H9 (cell line): ENCODE measurements around the gene PDIA6. TPM values are rescaled to one million over a fixed set of nuclear protein-coding genes. Genes with fewer than 3 reads are reported as not detected.

Experiments
- DNase-seq: peaks from one replicate; pipeline ENCODE4 v3.0.0-alpha.2; 2017
- H2AFZ ChIP-seq: one replicate; pipeline ENCODE4 v1.6.1; 2013; ENCODE audit warnings: mild to moderate bottlenecking, low read length, control low read depth, moderate library complexity
- H2AK5ac ChIP-seq: 2 replicates; pipeline ENCODE4 v1.6.1; 2013; ENCODE audit warnings: low read length, control low read depth, mixed read lengths; ENCODE audit not compliant: insufficient read length
- H2BK120ac ChIP-seq: one replicate; pipeline ENCODE4 v1.6.1; 2013; ENCODE audit warnings: low read depth, mild to moderate bottlenecking, low read length, control low read depth, inconsistent platforms; ENCODE audit not compliant: poor library complexity, severe bottlenecking
- H2BK12ac ChIP-seq: 2 replicates; pipeline ENCODE4 v1.6.1; 2013; ENCODE audit warnings: low read length, control low read depth, mixed read lengths, low read depth; ENCODE audit not compliant: insufficient read length
- H2BK15ac ChIP-seq: 2 replicates; pipeline ENCODE4 v1.6.1; 2013; ENCODE audit warnings: low read depth, low read length, control low read depth
- H2BK20ac ChIP-seq: one replicate; pipeline ENCODE4 v1.6.1; 2013; ENCODE audit warnings: low read depth, mild to moderate bottlenecking, low read length, control low read depth, inconsistent platforms; ENCODE audit not compliant: poor library complexity, severe bottlenecking
- H2BK5ac ChIP-seq: 2 replicates; pipeline ENCODE4 v1.6.1; 2013; ENCODE audit warnings: low read length, control low read depth, mixed read lengths; ENCODE audit not compliant: insufficient read length
- H3K14ac ChIP-seq: 2 replicates; pipeline ENCODE4 v1.6.1; 2013; ENCODE audit warnings: low read length, control low read depth; ENCODE audit not compliant: insufficient read depth
- H3K18ac ChIP-seq: 2 replicates; pipeline ENCODE4 v1.6.1; 2013; ENCODE audit warnings: low read depth, mild to moderate bottlenecking, mixed read lengths, low read length, control low read depth; ENCODE audit not compliant: insufficient read length
- H3K23ac ChIP-seq: 2 replicates; pipeline ENCODE4 v1.6.1; 2013; ENCODE audit warnings: low read length, control low read depth, mixed read lengths, low read depth; ENCODE audit not compliant: insufficient read length
- H3K23me2 ChIP-seq: 2 replicates; pipeline ENCODE4 v1.6.1; 2013; ENCODE audit warnings: low read depth, mild to moderate bottlenecking, mixed read lengths, low read length, control low read depth; ENCODE audit not compliant: insufficient read length, poor library complexity, severe bottlenecking
- H3K27ac ChIP-seq: 2 replicates; pipeline ENCODE4 v1.5.1; 2013; ENCODE audit warnings: low read length, control low read depth, mixed read lengths, low read depth; ENCODE audit not compliant: insufficient read length
- H3K27me3 ChIP-seq: 2 replicates; pipeline ENCODE4 v1.6.1; 2013; ENCODE audit warnings: low read length, control low read depth, inconsistent platforms; ENCODE audit not compliant: insufficient read depth
- H3K4ac ChIP-seq: 2 replicates; pipeline ENCODE4 v1.6.1; 2013; ENCODE audit warnings: low read depth, mild to moderate bottlenecking, control low read depth, inconsistent platforms, low read length, moderate library complexity
- H3K4me1 ChIP-seq: 2 replicates; pipeline ENCODE4 v1.6.1; 2013; ENCODE audit warnings: low read length, control low read depth, inconsistent platforms; ENCODE audit not compliant: insufficient read depth
- H3K4me2 ChIP-seq: 2 replicates; pipeline ENCODE4 v1.6.1; 2013; ENCODE audit warnings: low read length, control low read depth, mixed read lengths; ENCODE audit not compliant: insufficient read length, insufficient read depth
- H3K56ac ChIP-seq: 2 replicates; pipeline ENCODE4 v1.6.1; 2013; ENCODE audit warnings: low read depth, mild to moderate bottlenecking, mixed read lengths, low read length, control low read depth; ENCODE audit not compliant: insufficient read length
- H3K79me1 ChIP-seq: 2 replicates; pipeline ENCODE4 v1.6.1; 2013; ENCODE audit warnings: low read depth, mild to moderate bottlenecking, moderate library complexity, low read length, control low read depth, inconsistent platforms; ENCODE audit not compliant: insufficient read depth, poor library complexity, severe bottlenecking
- H3K79me2 ChIP-seq: 2 replicates; pipeline ENCODE4 v1.6.1; 2013; ENCODE audit warnings: low read length, control low read depth, inconsistent platforms; ENCODE audit not compliant: insufficient read depth
- H3K9ac ChIP-seq: 2 replicates; pipeline ENCODE4 v1.6.1; 2013; ENCODE audit warnings: low read length, control low read depth, mixed read lengths; ENCODE audit not compliant: insufficient read length; ENCODE audit errors: extremely low read depth
- H3K9me3 ChIP-seq: one replicate; pipeline ENCODE4 v1.6.1; 2013; ENCODE audit warnings: low read depth, low read length, inconsistent platforms; ENCODE audit not compliant: control insufficient read depth
- H3T11ph ChIP-seq: one replicate; pipeline ENCODE4 v1.6.1; 2013; ENCODE audit warnings: mild to moderate bottlenecking, low read length, control low read depth, inconsistent platforms
- H4K20me1 ChIP-seq: one replicate; pipeline ENCODE4 v1.6.1; 2013; ENCODE audit not compliant: control insufficient read depth, insufficient read length, insufficient read depth
- H4K5ac ChIP-seq: 2 replicates; pipeline ENCODE4 v1.6.1; 2013; ENCODE audit warnings: low read depth, mild to moderate bottlenecking, mixed read lengths, low read length, control low read depth; ENCODE audit not compliant: insufficient read length
- H4K8ac ChIP-seq: replicated peaks from 2 replicates; pipeline ENCODE4 v1.6.1; 2013; ENCODE audit warnings: low read length, control low read depth, mixed read lengths, low read depth; ENCODE audit not compliant: insufficient read length
- H4K91ac ChIP-seq: 2 replicates; pipeline ENCODE4 v1.6.1; 2013; ENCODE audit warnings: low read depth, mild to moderate bottlenecking, moderate library complexity, mixed read lengths, low read length, control low read depth; ENCODE audit not compliant: insufficient read length
- H3K27ac Mint-ChIP-seq, 3 experiments: 2 replicates in 2 of 3; 3 replicates in 1 of 3; pipeline ENCODE4 v1.8.0; 2020 to 2021; ENCODE audit warnings: mixed read lengths in 3 of 3, mild to moderate bottlenecking in 1 of 3, moderate library complexity in 1 of 3
- H3K27me3 Mint-ChIP-seq: 2 replicates; pipeline ENCODE4 v1.8.0; 2021; ENCODE audit warnings: low read depth, mild to moderate bottlenecking, moderate library complexity, mixed read lengths
- H3K36me3 Mint-ChIP-seq, 3 experiments: 2 replicates in 2 of 3; 3 replicates in 1 of 3; pipeline ENCODE4 v1.8.0; 2020 to 2021; ENCODE audit warnings: low read depth in 3 of 3, mixed read lengths in 3 of 3; ENCODE audit not compliant: insufficient read depth in 1 of 3
- H3K4me1 Mint-ChIP-seq, 2 experiments: 2 replicates each; pipeline ENCODE4 v1.8.0; 2020; ENCODE audit warnings: mixed read lengths in 2 of 2
- H3K4me3 Mint-ChIP-seq, 2 experiments: 2 replicates in 1 of 2; 3 replicates in 1 of 2; pipeline ENCODE4 v1.8.0; 2020 to 2021; ENCODE audit warnings: mild to moderate bottlenecking in 2 of 2, mixed read lengths in 2 of 2, moderate library complexity in 1 of 2
- H3K9me3 Mint-ChIP-seq, 2 experiments: 2 replicates in 1 of 2; 3 replicates in 1 of 2; pipeline ENCODE4 v1.8.0; 2020; ENCODE audit warnings: mild to moderate bottlenecking in 2 of 2, mixed read lengths in 2 of 2, moderate library complexity in 1 of 2
- WGBS: extraction: QIAGEN DNeasy Blood & Tissue Kit; methylation state at CpG from one replicate; pipeline ENCODE4 v1.1.7; 2013; ENCODE audit warnings: missing lambda C conversion rate, low lambda C conversion rate, mixed read lengths; ENCODE audit not compliant: insufficient read length; ENCODE audit errors: extremely low coverage; 5-methylcytosine and 5-hydroxymethylcytosine counted together
- total RNA-seq: library from RNA; stranded (reverse); gene quantifications from 2 replicates; pipeline ENCODE4 v1.2.1, GENCODE V29; 2021
- TF ChIP-seq, protein P1 (sequence below): fragments of 200-600 bp; sonication (generic); conservative IDR thresholded peaks from 3 replicates; pipeline ENCODE4 v1.8.0; 2021; ENCODE audit warnings: antibody characterized with exemption, mild to moderate bottlenecking

PDIA6 gene
- total RNA-seq, 1 experiment from 2014 or later = 301 TPM

DNA sequence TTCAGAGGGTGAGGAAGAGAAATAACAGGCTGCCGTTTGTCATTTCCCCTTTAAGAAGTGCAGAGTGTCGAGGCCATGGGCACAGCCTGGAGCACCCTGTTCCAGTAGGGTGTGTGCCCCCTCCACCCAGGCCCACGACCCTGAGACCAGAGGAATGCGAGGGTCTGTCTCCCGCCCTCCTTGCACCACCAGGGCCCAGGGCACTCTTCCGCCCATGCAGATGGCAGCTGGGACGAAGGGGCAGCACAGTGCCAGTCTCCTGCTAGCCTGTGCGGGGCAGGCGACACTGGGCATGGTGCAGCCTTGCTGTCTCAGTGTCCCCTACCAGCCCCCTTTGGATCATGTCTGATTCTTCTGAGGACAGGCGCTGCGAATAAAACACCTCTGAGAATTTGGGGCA, 15.8 kb upstream of the PDIA6 start:
- no peak overlapping the region for H2BK120ac ChIP-seq
- no peaks in the 10 kb centered on the region for H3K79me1 ChIP-seq
- H2BK20ac ChIP-seq = no peak overlapping the region
- Mint-ChIP-seq H3K36me3 (no peaks in the 10 kb centered on the region), H3K9me3 (no peaks in the 10 kb centered on the region), H3K27ac (no peak overlapping the region), H3K4me1 (peaks cover 12 to 14% of the 10 kb centered on the region in 2 experiments), H3K27me3 (peaks cover 35% of the 10 kb centered on the region), H3K4me3 (no peak overlapping the region)
- no peak for DNase-seq
- no peak overlapping the region for H3K18ac ChIP-seq
- H3K23me2 ChIP-seq = no peaks in the 10 kb centered on the region
- H3K23ac ChIP-seq = no peak overlapping the region
- no peak overlapping the region for H4K5ac ChIP-seq
- no peak overlapping the region for H3K4ac ChIP-seq
- H3K4me2 ChIP-seq = no peak overlapping the region
- no peak overlapping the region for H3K14ac ChIP-seq
- no peak overlapping the region for H3K27ac ChIP-seq
- no peak overlapping the region for H2AFZ ChIP-seq
- H3T11ph ChIP-seq = no peak overlapping the region
- no CpG with 5 or more reads among the region's 11 CpGs for WGBS
- no peaks in the 10 kb centered on the region; the same call in 1 of the 2 replicates for H3K4me1 ChIP-seq
- no peak overlapping the region for H3K56ac ChIP-seq
- no peak overlapping the region for H2BK5ac ChIP-seq
- H3K79me2 ChIP-seq = no peaks in the 10 kb centered on the region
- H3K9me3 ChIP-seq = no peaks in the 10 kb centered on the region
- TF ChIP-seq, protein P1, sequence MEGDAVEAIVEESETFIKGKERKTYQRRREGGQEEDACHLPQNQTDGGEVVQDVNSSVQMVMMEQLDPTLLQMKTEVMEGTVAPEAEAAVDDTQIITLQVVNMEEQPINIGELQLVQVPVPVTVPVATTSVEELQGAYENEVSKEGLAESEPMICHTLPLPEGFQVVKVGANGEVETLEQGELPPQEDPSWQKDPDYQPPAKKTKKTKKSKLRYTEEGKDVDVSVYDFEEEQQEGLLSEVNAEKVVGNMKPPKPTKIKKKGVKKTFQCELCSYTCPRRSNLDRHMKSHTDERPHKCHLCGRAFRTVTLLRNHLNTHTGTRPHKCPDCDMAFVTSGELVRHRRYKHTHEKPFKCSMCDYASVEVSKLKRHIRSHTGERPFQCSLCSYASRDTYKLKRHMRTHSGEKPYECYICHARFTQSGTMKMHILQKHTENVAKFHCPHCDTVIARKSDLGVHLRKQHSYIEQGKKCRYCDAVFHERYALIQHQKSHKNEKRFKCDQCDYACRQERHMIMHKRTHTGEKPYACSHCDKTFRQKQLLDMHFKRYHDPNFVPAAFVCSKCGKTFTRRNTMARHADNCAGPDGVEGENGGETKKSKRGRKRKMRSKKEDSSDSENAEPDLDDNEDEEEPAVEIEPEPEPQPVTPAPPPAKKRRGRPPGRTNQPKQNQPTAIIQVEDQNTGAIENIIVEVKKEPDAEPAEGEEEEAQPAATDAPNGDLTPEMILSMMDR = no peak
- H3K9ac ChIP-seq = no peak overlapping the region
- H4K91ac ChIP-seq = no peak overlapping the region
- H3K27me3 ChIP-seq = no peaks in the 10 kb centered on the region
- H2BK12ac ChIP-seq = no peak overlapping the region
- no peak overlapping the region for H2AK5ac ChIP-seq
- no peak overlapping the region for H2BK15ac ChIP-seq
- H4K8ac ChIP-seq = no peak overlapping the region
- no peaks in the 10 kb centered on the region for H4K20me1 ChIP-seq
